Brain pericyte (primary cell): ENCODE results near the gene COG6.

Experiments used
- DNase-seq: peaks from one replicate; pipeline ENCODE4 v3.0.0-alpha.2; 2012; ENCODE audit warnings: low read depth, low spot score

The COG6 gene

DNA sequence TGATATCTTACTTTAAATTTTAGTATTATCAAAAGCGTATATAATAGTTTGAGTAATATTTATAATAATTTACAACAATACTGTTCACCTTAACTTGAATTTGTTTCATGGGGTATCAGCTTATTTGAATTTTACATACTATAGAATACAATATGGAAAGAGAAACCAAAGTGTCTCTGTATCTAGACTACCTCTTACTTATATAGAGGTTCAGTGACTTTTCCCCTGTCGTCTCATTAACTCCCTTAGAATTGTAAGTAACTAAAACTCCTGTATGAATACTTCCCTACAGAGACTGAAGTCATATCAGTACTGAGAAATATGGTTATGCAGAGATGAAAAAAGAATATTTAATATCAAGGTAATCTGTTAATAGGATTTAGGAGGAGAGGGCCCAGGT is 26.8 kb downstream of the COG6 start:
- no peak for DNase-seq

DNA sequence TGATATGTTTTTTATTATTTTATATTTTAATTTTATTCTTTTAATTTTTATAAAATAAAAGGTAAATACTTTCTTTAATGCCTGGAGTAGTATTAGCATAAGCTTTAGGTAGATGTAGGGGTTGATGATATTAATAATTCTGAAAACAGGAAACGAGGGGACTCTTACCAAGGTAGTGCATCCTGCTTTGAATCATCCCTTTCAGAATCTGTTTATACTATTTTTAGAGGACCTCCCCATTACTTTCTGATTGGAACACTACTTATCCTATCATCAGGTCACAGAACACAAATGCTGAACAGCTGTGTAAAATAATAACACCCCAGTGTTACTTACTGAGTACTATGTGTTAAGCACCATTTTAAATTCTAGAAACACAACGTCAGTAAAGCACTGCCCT is 27.3 kb downstream of the COG6 start:
- DNase-seq = no peak

DNA sequence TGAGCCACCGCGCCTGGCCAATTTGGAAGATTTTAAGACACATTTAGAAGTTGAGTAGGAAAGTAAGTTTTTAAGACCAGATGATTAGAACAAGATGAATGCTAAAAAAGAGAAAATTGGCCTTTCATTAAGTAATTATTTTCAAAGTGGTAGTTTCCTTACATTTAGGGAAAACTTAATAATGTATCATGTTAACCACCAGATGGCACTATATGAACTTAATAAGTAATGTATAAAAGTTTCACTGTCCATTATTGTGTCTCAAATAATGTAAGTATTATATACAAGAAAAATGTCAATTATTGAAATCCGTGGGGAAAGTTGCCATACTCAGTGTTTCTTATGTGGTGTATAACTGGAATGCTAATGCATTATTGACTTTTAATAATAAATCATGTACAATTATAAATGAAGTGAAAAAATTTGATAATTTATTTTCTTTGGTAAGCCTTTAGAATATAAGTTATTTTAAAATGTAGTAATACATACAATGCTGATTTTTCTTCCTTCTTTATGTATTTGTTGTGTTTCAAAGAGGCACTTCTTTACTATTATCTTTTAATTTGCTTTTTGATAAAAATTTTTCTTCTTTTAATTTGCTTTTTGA is 29.2 kb downstream of the COG6 start:
- DNase-seq = no peak

DNA sequence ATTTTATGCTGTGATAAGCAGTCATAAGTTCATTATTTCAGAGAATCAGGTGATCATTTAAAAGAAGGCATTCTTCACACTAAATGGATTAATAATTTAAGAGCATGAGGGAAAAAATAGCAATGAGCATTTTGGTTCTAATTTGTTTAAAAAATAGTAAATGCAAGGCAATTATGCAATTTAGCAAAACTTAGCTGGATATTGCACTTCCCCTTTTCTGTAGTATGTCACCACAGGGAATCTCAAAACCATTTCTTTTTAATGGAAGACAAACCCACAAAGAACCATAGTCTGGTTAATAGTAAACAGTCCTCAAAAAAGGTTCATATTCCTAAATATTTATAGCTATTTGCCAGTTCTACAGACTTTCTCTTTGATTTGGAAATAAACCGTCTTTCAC is 30.2 kb downstream of the COG6 start:
- no peak for DNase-seq

DNA sequence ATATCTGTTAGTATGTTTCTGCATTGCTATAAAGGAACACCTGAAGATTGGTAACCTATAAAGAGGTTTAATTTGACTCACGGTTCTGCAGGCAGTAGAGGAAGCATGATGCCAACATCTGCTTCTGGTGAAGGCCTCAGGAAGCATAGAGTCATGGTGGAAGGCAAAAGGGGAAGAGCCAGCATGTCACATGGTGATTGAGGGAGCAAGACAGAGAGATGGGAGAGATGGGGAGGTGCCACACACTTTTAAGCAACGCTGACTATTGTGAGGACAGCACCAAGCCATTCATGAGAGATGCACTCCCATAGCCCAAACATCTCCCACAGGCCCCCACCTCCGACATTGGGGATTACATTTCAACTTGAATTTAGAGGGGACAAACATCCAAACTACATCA is 32.8 kb downstream of the COG6 start:
- no peak for DNase-seq

DNA sequence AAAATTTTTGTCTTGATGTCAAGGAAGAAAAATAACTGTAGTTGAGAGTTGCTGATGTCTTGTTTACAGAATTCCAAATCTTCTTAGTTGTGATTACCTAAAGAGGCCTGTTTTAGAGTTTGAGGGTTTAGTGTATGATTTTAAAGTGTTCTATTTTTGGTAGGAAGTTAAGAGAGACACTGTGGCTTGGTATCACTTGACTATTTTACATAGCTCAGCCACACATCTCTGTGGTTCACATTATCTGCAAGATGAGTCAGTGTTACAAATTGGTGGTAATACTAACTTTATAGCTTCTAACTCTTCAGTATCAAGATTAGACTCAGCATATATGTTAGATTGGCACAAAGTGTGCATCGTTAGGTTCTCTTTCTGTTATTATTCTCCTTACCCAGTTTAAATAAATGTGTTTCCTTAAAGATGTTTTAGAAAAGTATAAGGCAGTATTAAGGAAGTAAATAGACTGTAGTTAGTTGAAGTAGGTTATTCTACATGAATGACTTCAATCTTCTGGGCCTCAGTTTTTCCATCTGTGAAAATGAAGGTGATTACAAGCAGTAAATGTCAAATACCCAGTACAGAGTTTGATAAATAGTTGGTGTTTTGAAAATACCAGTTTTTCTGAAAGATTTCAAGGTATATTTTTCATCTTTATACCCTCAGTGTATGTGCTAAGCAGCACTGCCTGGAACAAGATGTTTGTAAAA is 33.4 kb downstream of the COG6 start:
- no peak for DNase-seq

DNA sequence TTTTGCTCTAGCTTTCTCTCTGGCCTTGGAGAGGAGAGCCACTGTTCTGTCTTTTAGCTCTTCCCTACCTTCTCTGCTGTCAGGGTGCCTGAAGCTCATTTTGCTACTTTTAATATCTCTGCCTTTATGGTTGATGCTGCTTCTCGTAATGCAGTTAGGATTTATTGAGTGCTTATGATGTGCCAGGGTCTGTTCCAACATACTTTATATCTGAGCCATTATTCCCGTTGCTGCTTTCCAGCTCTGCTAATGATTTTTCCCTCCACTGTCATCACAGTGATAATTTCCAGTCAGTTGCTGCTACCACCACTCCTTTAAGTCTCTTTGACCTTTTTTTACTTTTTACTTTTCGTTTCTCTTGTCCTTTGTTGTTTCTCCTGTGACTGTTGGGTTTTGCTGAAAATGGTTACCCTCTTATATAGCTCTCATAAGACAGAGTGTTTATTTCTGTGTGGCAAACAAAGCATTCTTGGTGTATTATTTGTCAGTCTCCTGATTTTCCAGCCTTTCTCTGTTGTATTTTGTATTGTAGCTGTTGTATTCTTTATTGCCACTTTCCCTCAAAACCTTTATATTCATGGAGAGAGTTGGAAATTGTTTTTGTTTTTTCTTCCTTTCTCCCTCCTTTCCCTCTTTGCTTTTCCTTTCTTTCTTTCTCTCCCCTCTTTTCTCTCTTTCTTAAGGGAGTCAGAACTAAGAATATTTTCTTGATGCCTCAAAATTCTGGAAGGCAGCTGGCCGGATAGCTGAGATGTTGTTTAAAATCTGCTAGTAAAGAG is 37.4 kb downstream of the COG6 start:
- DNase-seq = no peak

DNA sequence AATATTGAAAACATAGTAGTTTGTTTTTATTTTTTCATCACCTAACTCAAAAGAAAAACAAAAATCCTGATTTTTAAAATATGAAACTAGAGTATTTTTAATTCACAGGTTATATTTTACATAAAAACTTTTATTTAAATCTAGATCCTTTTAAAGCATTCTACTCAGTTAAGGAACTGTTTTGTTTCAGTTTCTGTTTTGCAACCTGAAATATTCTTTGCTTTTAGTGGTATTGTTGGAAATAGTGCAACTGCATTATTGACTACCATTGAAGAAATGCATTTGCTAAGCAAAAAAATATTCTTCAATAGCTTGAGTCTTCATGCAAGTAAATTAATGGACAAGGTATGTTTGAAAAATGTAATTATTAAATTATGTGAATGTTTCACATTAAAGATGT is 43.8 kb downstream of the COG6 start:
- DNase-seq = no peak

DNA sequence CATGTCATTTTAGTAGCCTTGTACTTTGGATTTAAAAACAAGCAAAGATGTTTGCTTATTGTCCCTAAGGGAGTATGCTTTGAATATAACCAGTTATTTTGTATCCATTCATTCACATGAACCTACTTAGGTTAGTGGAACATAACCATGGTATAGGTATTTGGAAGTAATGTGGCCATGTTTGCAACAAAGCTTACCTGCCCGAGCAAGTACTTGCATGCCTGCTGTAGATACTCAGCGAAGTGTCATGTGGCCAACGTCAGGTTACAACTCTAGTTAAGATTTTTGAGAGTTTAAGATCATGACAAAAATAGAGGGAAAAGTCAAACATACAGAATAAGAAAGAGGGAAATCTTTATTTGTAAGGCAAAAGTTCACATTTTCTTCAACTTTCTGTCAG is 57.2 kb downstream of the COG6 start:
- DNase-seq = no peak

DNA sequence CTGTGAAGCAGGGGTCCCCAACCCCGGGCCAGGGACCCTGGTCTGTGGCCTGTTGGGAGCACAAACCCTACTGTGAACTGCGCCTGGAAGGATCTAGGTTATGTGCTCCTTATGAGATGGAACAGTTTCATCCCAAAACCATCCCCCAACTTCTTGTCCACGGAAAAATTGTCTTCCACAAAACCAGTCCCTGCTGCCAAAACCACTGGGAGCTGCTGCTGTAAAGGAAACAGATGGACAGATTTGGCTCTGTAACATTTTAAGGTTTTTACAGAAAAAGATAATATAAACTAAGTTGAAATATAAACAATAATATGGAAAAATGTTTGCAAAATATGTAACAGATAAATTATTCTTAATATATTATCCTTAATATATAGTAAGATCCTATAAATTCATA is 73.7 kb downstream of the COG6 start:
- DNase-seq = no peak

DNA sequence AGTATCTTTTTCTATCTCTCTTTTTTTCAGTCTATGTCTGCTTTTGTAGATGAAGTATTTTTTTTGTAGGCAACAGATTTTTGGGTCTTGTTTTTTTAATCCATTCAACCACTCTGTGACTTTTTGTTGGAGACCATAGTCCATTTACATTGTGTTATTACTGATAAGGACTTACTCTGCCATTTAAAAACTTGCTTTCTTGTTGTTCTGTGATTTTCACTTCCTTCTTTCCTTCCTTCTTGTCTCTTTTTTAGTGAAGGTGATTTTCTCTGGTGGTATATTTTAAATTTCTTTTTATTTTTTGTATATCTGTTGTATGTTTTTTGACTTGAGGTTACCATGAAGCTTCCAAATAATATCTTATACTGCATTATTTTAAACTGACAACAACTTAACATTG is 79.5 kb downstream of the COG6 start:
- DNase-seq = no peak

DNA sequence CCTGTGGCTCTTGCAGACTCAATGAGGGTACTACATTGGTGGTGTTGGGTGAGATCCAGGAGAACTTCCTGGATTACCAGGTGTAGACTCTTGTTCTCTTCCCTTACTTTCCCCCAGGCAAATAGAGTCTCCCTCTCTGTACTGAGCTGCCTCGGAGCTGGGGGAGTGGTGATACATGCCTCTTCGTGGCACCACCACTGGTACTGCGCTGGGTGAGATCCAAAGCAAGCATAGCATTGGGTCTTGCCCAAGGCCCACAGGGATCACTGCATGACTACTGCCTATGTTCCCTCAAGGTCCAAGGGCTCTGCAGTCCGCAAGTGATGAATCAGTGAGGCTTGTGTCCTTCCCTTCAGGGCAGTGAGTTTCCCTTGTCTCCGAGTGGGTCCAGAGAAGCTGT is 81.6 kb downstream of the COG6 start:
- DNase-seq = no peak

DNA sequence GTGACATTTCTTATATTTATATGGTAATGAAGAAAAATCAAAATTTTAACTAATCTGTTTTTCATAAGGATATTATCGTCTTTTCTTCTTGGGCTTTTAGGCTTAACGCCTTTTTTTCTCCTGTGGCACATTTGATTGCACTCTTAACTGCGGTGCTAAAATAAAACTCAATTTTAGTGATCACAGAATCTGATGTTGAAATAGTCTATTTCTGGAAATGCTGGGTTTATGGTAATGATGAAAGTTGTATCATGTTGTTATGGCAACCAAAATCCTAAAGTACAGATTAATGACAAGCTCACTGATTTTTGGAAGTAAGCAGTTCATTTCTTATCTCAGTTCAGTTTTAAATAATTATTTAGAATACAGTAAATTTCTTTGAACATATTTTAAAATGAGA is 85.3 kb downstream of the COG6 start:
- no peak for DNase-seq

DNA sequence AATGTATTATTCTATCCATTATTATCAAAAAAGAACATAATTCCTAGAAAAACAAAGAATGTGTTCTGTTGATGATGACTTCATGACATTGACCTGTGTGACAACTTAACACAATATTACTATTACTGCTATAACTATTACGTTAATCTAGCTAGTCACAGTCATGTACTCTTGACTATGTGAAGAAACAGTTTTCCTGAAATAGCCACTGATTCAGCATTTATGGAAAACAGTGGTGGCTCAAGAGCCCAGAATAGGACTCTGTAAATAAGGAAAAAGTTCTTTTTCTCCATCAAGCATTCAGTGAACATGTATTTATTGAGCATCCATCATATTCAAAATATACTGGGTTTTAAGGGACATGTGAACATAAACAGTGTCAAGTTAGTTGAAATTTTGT is 93.5 kb downstream of the COG6 start:
- no peak for DNase-seq

DNA sequence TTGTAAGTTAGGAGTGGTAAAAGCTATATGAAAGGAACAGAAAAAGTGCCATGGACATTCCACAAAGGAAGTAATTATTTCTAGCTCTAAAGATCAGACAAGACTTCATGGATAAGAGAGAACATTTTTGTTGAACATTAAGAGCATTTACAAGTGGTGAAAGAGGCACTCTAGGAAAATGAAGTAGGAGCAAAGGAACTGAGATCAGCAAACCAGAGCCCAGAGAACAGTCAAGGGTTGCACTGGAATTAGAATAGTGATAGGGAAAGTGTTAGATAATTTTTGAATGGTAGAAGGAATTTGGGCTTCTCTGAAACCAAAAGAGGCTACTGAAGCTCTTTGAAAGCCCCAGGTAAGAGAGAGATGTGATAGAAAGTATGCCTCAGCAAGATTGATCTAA is 94.1 kb downstream of the COG6 start:
- DNase-seq = no peak

DNA sequence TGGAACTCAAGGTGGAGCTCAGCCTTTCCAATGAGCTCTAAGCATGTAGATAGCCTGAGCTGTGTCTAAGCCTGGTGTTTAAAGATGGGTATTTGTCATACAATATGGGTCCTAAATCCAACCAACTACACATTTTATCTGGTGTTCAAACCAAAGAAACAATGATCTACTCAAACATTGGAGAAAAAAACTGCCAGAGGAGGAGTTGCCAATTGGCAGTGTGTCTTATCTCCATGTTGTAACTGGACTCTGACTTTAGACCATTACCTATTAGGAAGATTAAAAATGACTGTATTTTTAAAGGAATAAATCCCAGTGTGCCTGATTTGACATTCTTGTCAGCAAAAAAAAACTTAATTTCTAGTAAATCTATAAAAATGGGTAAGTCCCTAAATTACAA is 96.3 kb downstream of the COG6 start:
- DNase-seq = no peak

DNA sequence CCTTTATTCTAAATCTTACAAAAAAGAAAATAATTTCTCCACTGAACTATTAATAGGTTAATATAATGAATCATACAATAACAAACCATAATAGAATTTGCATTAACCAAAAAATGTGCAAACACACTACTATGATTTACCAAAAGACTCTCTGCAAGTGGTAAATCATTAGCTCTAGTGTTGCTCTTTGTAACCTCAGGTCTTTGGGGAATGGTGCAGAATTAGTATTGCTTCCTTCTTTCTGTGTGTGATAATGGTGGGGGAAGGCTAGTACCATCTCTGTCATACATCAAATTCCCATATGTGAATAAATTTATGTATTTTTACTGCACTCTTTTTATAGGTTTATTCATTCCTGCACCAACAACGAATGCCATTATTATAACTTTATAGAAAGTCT is 105.1 kb downstream of the COG6 start:
- DNase-seq = no peak

DNA sequence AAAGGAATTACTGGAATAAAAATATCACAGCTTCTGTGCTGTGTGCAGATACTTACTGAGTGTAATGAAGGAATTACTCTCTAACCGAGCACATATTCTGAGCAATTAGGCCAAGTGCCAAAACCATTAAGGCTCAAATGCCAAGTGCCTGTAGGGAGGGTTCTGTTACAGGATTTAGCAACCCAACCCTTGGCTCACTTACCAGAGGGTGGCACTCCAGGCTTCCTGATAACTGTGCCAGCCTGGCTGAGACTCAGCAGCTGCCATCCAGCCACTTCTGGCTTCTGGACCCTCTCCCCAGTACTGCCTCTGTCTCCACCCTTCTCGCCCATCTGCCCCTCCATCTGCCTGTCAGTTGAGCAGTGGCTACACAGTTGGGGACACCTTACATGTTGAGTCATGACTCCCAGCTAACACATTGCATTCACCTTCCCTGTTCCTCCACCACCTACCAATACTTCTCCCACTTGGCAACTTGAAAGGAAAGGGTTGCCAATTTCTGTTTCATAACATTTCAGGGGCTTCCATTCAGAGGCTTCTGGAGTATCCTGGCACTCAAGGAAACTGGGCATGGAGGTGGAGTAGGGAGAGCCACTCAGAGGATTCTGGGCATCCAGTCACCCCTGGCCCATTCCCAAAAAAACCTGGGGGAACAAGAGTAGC is 110.5 kb downstream of the COG6 start:
- DNase-seq = no peak

DNA sequence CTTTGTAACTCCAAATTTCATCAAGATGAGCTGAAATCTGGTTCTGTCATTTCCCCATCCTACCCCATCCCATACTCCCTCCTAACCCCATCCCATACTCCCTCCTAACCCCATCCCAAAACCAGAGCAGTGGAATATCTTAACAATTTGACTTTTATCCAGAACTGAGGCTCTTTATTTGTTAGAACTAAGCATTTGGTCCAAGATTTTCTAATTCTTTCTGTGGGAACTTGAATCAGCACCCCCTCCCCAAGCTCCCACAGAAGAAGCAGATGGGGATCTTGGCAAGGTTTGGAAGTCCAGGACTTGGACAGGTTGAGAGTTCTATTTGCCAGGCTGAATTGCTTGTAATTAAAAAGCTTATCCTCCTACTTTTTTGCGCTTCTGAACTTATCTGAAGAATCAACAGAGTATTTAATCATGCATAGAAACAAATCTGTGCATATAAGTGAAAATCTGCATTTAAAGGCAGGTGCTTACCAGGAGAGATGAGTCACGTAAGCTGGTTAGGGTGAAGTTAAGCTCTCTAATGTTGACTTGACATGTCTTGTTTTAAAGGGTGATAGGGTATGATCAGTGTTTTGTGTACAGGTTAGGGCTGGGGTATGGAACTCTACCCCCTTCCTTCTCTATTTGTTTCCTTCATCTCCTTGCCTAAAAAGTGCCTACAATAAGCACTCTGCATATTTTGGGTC is 111.1 kb downstream of the COG6 start:
- no peak for DNase-seq

DNA sequence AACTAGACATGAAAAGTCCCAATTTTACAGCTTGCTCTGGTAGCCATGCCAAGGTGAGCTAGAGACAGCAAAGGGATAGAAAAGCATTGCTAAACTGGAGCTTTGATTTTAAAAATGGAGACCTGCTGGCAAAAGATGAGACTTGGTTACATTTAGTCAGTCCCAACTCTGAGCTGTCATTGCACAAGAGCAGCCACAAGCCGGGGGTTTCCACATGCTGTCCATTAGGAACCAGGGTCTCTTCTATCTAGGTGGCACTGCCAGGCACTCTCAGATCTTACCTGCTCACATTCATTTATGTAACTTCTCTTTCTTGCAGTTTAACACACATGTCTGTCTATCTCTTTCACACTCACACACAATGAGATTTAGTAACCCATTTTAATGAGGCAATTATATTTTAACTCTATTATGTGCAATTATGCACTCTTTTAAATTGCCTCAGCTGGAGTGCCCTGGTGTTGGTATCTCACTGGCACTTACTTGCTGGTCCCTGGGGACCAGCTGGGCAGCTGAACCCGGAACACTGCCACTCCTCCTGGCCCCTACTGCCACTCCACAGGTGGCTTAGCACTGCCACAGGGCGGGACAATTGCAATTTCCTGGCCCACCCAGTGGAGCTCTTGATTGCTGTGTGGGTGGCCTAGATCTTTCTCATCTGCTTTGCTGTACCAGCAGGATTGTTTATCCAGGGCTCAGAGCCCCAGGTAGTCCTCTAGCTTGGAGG is 112.5 kb downstream of the COG6 start:
- DNase-seq = peak; percentile 40

DNA sequence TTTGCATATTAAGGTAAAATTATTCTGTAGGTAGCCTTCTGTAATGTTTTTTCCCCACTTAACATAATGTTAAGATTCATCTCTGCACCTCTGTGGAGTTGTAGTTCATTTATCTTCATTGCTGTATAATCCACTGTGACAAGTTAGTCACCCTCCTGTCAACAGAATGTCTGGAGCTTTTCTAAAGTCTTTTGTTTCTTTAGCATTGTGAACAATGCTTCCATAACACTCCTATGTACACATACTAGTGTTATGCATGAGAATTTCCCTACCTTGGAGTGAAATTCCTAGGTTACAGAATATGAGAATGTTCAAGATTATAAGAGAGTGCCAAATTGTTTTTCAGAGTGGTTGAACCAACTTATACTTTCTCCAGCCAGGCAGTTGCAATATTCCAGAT is 113.5 kb downstream of the COG6 start:
- no peak for DNase-seq
